ENCODE measurements around the gene GNB3.
"Not testable (repeated sequence)": the region's sequence is repeated elsewhere in the genome, so short reads cannot be mapped to it uniquely, and the experiment has no call there.

GNB3 gene

GRCh38 chr12:6883683-6884082, 43.0 kb downstream of the GNB3 start:
- no peak for DNase-seq

DNA sequence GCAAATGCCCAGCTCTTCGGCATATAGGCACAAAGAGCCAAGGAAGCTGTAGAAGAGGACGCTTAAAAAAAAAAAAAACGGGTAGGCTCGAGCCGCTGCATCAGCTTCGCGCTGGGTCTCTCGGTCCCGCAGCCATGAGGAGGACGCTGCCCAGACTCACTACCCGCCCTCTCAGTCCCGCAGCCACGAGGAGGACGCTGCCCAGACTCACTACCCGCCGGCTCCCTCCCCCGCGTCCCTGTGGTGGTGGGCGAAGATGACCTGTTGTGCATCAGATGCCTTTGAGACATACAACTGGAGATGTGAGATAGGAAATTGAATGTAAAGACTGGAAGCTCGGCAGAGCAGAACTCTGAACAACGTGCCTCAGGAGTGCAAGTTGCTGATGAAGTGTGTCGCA, 43.8 kb downstream of the GNB3 start:
- no peak for DNase-seq

DNA sequence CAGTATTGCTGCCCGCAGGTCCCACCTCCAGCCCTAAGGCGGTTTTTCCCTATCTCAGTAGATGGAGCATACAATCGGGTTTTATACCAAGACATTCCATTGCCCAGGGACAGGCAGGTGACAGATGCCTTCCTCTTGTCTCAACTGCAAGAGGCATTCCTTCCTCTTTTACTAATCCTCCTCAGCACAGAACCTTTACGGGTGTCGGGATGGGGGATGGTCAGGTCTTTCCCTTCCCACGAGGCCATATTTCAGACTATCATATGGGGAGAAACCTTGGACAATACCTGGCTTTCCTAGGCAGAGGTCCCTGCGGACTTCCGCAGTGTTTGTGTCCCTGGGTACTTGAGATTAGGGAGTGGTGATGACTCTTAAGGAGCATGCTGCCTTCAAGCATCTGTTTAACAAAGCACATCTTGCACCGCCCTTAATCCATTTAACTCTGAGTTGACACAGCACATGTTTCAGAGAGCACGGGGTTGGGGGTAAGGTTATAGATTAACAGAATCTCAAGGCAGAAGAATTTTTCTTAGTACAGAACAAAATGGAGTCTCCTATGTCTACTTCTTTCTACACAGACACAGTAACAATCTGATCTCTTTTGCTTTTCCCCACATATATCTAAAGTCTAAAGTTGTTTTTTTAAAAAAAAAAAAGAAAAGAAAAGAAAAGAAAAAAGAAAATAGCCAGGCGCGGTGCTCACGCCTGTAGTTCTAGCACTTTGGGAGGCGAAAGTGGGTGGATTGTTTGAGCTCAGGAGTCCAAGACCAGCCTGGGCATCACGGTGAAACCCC, 45.7 kb downstream of the GNB3 start:
- not testable (repeated sequence) for DNase-seq

- DNase-seq = no peak
These were observed 46.7 kb downstream of the GNB3 start for GRCh38 chr12:6887460-6887859.

DNA sequence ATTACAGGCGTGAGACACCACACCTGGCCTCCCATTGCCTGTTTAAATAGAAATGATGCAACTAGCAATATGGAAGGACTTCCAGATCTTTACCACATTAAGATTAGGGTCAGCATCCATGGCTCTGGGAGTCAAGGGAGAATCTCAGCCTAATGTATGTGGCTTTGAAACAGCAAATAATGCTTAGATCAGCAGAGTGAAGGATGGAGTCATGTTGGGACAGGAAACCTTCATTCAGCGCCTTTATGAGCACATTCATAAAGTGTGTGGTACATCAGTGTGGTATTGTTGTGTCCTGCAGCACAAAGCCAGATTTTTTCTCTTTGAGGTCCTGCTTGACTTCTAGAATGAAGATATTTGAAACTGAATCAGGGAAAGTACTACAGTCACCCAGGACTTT, 47.6 kb downstream of the GNB3 start:
- DNase-seq = no peak

DNA sequence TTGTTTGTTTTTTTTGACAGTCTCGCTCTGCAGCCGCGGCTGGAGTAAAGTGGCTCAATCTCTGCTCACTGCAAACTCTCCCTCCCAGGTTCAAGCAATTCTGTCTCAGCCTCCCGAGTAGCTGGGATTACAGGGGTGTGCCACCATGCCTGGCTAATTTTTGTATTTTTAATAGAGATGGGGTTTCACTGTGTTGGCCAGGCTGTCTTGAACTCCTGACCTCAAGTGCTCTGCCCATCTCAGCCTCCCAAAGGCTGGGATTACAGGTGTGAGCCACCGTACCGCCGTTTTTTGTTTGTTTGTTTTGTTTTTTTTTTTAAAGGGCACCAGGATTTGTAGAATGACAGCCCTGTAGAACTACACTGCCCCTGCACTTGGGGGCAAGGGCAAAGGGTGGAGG, 48.1 kb downstream of the GNB3 start:
- DNase-seq = not testable (repeated sequence)

GRCh38 chr12:6889775-6890573, 49.2 kb downstream of the GNB3 start:
- not testable (repeated sequence) for DNase-seq

DNA sequence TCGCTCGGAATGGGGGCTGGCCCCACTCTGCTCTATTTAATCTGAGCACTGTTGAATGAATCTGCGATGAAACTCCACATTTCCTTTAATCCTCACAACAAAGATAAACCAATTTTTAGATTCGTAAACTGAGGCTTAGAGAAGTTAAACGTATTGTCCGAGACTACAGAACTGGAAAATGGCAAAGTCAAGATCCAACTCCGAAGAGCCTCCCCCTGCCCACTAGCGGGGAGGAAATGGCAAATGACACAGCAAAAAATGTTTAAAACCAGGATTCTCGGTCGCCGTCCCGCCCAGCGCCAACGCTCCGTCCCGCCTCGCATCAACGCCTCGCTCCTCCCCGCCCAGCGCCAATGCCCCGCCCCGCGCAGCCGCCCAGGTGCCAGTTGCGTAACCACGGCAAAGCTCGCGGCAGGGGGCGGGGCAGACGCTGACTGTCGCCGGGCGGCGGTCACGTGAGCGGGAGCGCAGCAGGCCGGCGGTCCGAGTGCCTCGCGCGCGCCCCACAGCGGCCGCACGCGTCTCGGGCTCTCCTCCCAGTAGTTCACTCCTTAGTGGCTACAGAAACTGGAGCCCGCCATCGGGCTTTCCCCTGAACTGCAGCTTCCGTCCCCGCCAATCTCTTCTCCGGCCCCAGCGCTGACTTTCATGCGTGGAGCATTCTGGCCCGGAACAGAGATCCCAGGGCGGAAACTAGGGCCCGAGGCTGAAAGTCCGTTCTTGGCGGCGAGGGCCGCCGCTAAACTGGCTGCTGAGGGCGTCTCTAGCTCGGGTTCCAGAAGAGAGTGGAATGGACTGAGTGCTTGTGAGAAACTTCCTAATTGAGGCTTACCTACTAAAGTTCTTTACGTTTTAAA, 50.3 kb downstream of the GNB3 start:
- DNase-seq = peak; percentile 93

- DNase-seq = no peak
These were observed 50.9 kb downstream of the GNB3 start for GRCh38 chr12:6891646-6892001.

DNA sequence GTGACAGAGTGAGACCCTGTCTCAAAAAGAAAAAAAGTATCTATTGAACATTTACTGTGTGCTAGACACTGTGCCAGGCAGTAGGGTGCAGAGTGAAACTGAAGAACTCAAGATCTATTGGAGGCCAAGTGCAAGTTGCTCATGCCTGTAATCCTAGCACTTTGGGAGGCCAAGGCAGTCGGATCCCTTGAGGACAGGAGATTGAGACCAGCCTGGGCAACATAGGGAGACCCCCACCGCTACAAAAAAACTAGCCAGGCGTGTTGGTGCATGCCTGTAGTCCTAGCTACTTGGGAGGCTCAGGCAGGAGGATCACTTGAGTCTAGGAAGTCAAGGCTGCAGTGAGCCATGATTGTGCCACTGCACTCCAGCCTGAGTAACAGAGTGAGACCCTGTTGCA, 52.0 kb downstream of the GNB3 start:
- DNase-seq = not testable (repeated sequence)

GRCh38 chr12:6894321-6894720, 53.6 kb downstream of the GNB3 start:
- DNase-seq = no peak

Measured in right kidney (tissue), 1 donor.